Caco-2 (cell line): Measurements from ENCODE around the gene THAP11. TPM values are rescaled to one million over a fixed set of nuclear protein-coding genes. Genes with fewer than 3 reads are reported as not detected.

ENCODE experiments used
- BruUV-seq: library from RNA; stranded (reverse); fragments of 400-500 nt; replicated peaks from 2 replicates; lab custom pipeline; 2021; lab: Mats Ljungman, UMichigan
- CTCF ChIA-PET: fragments of 300-600 bp; sonication (Branson Sonifier 250); formaldehyde crosslinking; loops from one replicate; lab custom pipeline; 2022; ENCODE audit warnings: antibody characterized with exemption; lab: Charles Lee
- POLR2A ChIA-PET: fragments of 300-600 bp; sonication (Branson Sonifier 250); formaldehyde crosslinking; loops from one replicate; lab custom pipeline; 2022; ENCODE audit warnings: antibody characterized with exemption; lab: Charles Lee
- DNase-seq, 2 experiments: peaks; one replicate each; pipeline versions ENCODE4 v3.0.0 to v3.0.0-alpha.2; 2020 to 2022
- H3K27me3 ChIP-seq: replicated peaks from 2 replicates; pipeline ENCODE4 v1.6.0; 2011; ENCODE audit warnings: low read length; ENCODE audit not compliant: control insufficient read depth, insufficient read depth
- H3K36me3 ChIP-seq: 2 replicates; pipeline ENCODE4 v1.5.1; 2011; ENCODE audit warnings: low read length; ENCODE audit not compliant: control insufficient read depth, insufficient read depth
- H3K4me1 ChIP-seq: fragments of 250-450 bp; sonication (Bioruptor Pico); 2 replicates; pipeline ENCODE4 v1.5.1; 2020; ENCODE audit warnings: mild to moderate bottlenecking
- H3K4me3 ChIP-seq: 2 replicates; pipeline ENCODE4 v1.5.1; 2011; ENCODE audit warnings: low read depth, mild to moderate bottlenecking, control low read depth, low read length
- H3K9me3 ChIP-seq: fragments of 250-450 bp; sonication (Bioruptor Pico); 2 replicates; pipeline ENCODE4 v1.5.1; 2020; ENCODE audit warnings: mild to moderate bottlenecking, moderate library complexity
- H3K27ac Mint-ChIP-seq: one replicate; pipeline ENCODE4 v1.8.0; 2022; ENCODE audit warnings: mixed read lengths; ENCODE audit not compliant: unreplicated experiment
- H3K27me3 Mint-ChIP-seq: one replicate; pipeline ENCODE4 v1.8.0; 2022; ENCODE audit warnings: mixed read lengths; ENCODE audit not compliant: insufficient read depth, unreplicated experiment
- H3K36me3 Mint-ChIP-seq: one replicate; pipeline ENCODE4 v1.8.0; 2022; ENCODE audit warnings: mild to moderate bottlenecking, mixed read lengths; ENCODE audit not compliant: insufficient read depth, unreplicated experiment
- H3K4me1 Mint-ChIP-seq: one replicate; pipeline ENCODE4 v1.8.0; 2022; ENCODE audit warnings: low read depth, mixed read lengths; ENCODE audit not compliant: unreplicated experiment
- H3K4me3 Mint-ChIP-seq: one replicate; pipeline ENCODE4 v1.8.0; 2022; ENCODE audit warnings: mild to moderate bottlenecking, moderate library complexity, mixed read lengths; ENCODE audit not compliant: unreplicated experiment
- H3K9me3 Mint-ChIP-seq: one replicate; pipeline ENCODE4 v1.8.0; 2022; ENCODE audit warnings: mixed read lengths; ENCODE audit not compliant: unreplicated experiment
- CTCF ChIP-seq, 2 experiments: fragments of 200-600 bp in 1 of 2; IDR thresholded peaks; 1 replicate in 1 of 2; 2 replicates in 1 of 2; pipeline versions ENCODE4 v1.5.1 to v1.8.0; 2011 to 2022; ENCODE audit warnings: antibody characterized with exemption in 1 of 2, control low read depth in 1 of 2, inconsistent platforms in 1 of 2, low read depth in 1 of 2, low read length in 1 of 2, mild to moderate bottlenecking in 1 of 2, moderate library complexity in 1 of 2; ENCODE audit not compliant: insufficient read depth in 1 of 2, severe bottlenecking in 1 of 2, unreplicated experiment in 1 of 2
- intact Hi-C: fragments of 100-400 bp; cut with micrococcal nuclease; formaldehyde crosslinking; loops from one replicate; pipeline ENCODE4 v1.10.0; 2022; ENCODE audit not compliant: unreplicated experiment
- total RNA-seq: library from RNA; stranded (reverse); gene quantifications from 2 replicates; pipeline ENCODE4 v1.2.3, GENCODE V29; 2022

THAP11 gene
- total RNA-seq, 1 experiment from 2014 or later: 46.8 TPM

- CTCF ChIA-PET: interaction anchor here (0.8 kb wide), 1 partner anchor 40 kb away, joined by 5 read pairs; no protein-coding TSS in a partner anchor
- POLR2A ChIA-PET: interaction anchor here (0.7 kb wide), 1 partner anchor 29 kb away, joined by 4 read pairs; the partner anchor contains the start of gene EDC4
- no peak for DNase-seq
- no peaks in the 10 kb centered on the region for H3K27me3 ChIP-seq
- H3K9me3 Mint-ChIP-seq: no peaks in the 10 kb centered on the region
- no TSS peak for BruUV-seq
- H3K27me3 Mint-ChIP-seq: no peaks in the 10 kb centered on the region
- H3K4me3 ChIP-seq: no peak overlapping the region
- H3K36me3 ChIP-seq: no peaks in the 10 kb centered on the region; the same call in 1 of the 2 replicates
- no peak overlapping the region for H3K4me3 Mint-ChIP-seq
- no peak overlapping the region for H3K27ac Mint-ChIP-seq
- H3K9me3 ChIP-seq: no peaks in the 10 kb centered on the region
- intact Hi-C loops: no loop called here
- TF ChIP-seq CTCF (IDR thresholded peaks at IDR 0.05; ENCODE audit: insufficient read depth in 1 of 2, low read depth in 1 of 2, low read length in 1 of 2, severe bottlenecking in 1 of 2, unreplicated experiment in 1 of 2): no peak
- H3K36me3 Mint-ChIP-seq: peaks cover 50% of the 10 kb centered on the region
- peaks cover 17% of the 10 kb centered on the region for H3K4me1 Mint-ChIP-seq
- peaks cover 37% of the 10 kb centered on the region for H3K4me1 ChIP-seq
Observed at GRCh38 chr16:67844497-67844896, 2.4 kb downstream of the THAP11 start.

- Mint-ChIP-seq H3K4me1 (peaks cover 17% of the 10 kb centered on the region), H3K4me3 (peak overlapping the region; percentile 75), H3K27me3 (no peaks in the 10 kb centered on the region), H3K27ac (peak overlapping the region; percentile 62), H3K9me3 (no peaks in the 10 kb centered on the region), H3K36me3 (peaks cover 59% of the 10 kb centered on the region)
- Histone ChIP-seq H3K9me3 (no peaks in the 10 kb centered on the region), H3K36me3 (no peaks in the 10 kb centered on the region; the same call in none of the 2 replicates), H3K27me3 (no peaks in the 10 kb centered on the region), H3K4me1 (peaks cover 37% of the 10 kb centered on the region), H3K4me3 (peak overlapping the region; percentile 98)
- ChIA-PET CTCF (interaction anchor here (0.6 to 3.2 kb wide), 7 partner anchors 12 to 891 kb away, joined by 3 to 18 read pairs (median 7); partner anchors contain the start of gene CDH1), POLR2A (interaction anchor here (0.6 to 1.9 kb wide), 5 partner anchors 20 to 39 kb away, joined by 3 to 9 read pairs (median 7); partner anchors contain the start of genes EDC4, RANBP10 and TSNAXIP1)
- no peak for DNase-seq
- no peak for TF ChIP-seq CTCF (IDR thresholded peaks at IDR 0.05; ENCODE audit: insufficient read depth in 1 of 2, low read depth in 1 of 2, low read length in 1 of 2, severe bottlenecking in 1 of 2, unreplicated experiment in 1 of 2)
- intact Hi-C loops: loop anchor here (1.0 to 2.0 kb wide), 6 partner anchors 12 to 90 kb away; partner anchors contain the start of genes EDC4, PSKH1, RANBP10 and TSNAXIP1
- TSS peak; percentile 49 for BruUV-seq
Observed at GRCh38 chr16:67845291-67846062, 3.4 kb downstream of the THAP11 start.

DNA sequence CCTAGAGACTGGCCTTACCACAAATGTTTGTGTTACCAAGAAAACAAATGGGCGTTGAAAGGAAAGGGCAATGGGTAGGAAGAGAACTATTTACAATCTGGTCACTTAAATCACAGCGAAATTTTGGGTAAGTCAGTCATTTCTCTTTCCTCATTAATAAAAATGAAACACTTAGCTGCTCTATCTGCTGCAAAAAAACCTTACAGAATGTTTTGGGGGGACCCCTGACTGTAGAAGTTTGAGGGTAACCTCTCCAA lies 3.9 kb downstream of the THAP11 start:
- peak overlapping the region; percentile 75 for H3K4me3 Mint-ChIP-seq
- peak overlapping the region; percentile 62 for H3K27ac Mint-ChIP-seq
- H3K36me3 Mint-ChIP-seq: peaks cover 59% of the 10 kb centered on the region
- H3K27me3 ChIP-seq: no peaks in the 10 kb centered on the region
- peaks cover 17% of the 10 kb centered on the region for H3K4me1 Mint-ChIP-seq
- TF ChIP-seq CTCF (IDR thresholded peaks at IDR 0.05; ENCODE audit: insufficient read depth in 1 of 2, low read depth in 1 of 2, low read length in 1 of 2, severe bottlenecking in 1 of 2, unreplicated experiment in 1 of 2): no peak
- H3K4me3 ChIP-seq: peak overlapping the region; percentile 98
- BruUV-seq: no TSS peak
- no peak for DNase-seq
- ChIA-PET POLR2A (interaction anchor here (0.6 to 1.9 kb wide), 10 partner anchors 11 to 1285 kb away, joined by 3 to 9 read pairs (median 4); partner anchors contain the start of genes RANBP10 and TSNAXIP1), CTCF (interaction anchor here (0.7 to 3.2 kb wide), 7 partner anchors 8 to 38 kb away, joined by 3 to 18 read pairs (median 7); no protein-coding TSS in a partner anchor)
- H3K4me1 ChIP-seq: peaks cover 37% of the 10 kb centered on the region
- intact Hi-C loops: loop anchor here (1.0 to 2.0 kb wide), 6 partner anchors 11 to 89 kb away; partner anchors contain the start of genes EDC4, PSKH1, RANBP10 and TSNAXIP1
- H3K9me3 Mint-ChIP-seq: no peaks in the 10 kb centered on the region
- no peaks in the 10 kb centered on the region for H3K27me3 Mint-ChIP-seq
- H3K36me3 ChIP-seq: no peaks in the 10 kb centered on the region; the same call in none of the 2 replicates
- no peaks in the 10 kb centered on the region for H3K9me3 ChIP-seq
